ENCODE data around the gene NPTXR. TPM values are rescaled to one million over a fixed set of nuclear protein-coding genes. Genes with fewer than 3 reads are reported as not detected.
"Not testable (repeated sequence)": the region's sequence is repeated elsewhere in the genome, so short reads cannot be mapped to it uniquely, and the experiment has no call there.

NPTXR gene
- total RNA-seq, 2 experiments from 2014 or later, result 3.3 to 3.6 TPM

DNA sequence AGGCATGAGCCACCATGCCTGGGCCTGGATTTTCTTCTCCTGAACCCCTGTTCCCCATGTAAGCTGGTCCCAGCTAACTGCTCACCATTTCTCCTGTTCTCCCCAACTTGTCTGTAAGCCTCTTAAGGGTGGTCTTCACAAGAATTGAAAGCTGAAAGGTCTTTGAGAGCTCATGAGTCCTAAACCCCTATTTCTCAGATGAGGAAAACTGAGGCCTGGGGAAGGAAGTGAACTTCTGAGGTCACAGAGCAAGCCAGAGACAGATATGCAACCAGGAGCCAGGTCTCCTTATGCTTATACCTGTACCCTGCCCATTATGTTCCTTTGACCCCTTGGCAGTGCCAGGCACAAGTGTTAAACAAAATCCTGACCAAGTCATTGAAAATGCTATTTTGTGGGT lies 16.3 kb downstream of the NPTXR start:
- ChIA-PET POLR2A (no interaction called here), CTCF (interaction anchor here (1.5 to 1.9 kb wide), 2 partner anchors 10 to 42 kb away, joined by 4 read pairs; no protein-coding TSS in a partner anchor)

- CTCF ChIA-PET, result interaction anchor here (1.5 to 1.9 kb wide), 2 partner anchors 10 to 43 kb away, joined by 4 read pairs; no protein-coding TSS in a partner anchor
- POLR2A ChIA-PET, result no interaction called here
Observed at GRCh38 chr22:38826801-38827200, 17.0 kb downstream of the NPTXR start.

DNA sequence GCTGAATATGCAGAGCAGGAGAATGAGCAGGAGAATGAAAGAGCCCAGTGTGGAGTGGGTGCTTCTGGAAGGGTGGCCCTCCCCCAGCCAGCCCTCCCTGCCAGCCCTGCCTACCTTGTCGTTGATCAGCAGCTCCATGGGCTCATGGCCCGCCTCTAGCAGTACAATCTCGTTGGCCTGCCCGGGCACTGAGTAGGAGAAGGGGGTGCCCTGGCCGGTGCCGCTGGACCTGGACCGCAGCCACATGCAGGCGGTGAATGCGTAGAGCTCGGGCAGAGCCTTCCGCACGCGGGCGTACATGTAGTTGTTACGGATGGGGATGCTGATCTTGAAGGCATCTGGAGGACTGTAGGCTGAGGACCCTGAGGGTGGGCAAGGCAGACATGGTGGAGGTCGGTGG lies 17.4 kb downstream of the NPTXR start:
- ChIA-PET CTCF (interaction anchor here (1.5 to 1.9 kb wide), 2 partner anchors 11 to 43 kb away, joined by 4 read pairs; no protein-coding TSS in a partner anchor), POLR2A (no interaction called here)

GRCh38 chr22:38824585-38824984 lies 19.2 kb downstream of the NPTXR start:
- ChIA-PET POLR2A (no interaction called here), CTCF (interaction anchor here (0.9 kb wide), 1 partner anchor 55 kb away, joined by 3 read pairs; no protein-coding TSS in a partner anchor)

DNA sequence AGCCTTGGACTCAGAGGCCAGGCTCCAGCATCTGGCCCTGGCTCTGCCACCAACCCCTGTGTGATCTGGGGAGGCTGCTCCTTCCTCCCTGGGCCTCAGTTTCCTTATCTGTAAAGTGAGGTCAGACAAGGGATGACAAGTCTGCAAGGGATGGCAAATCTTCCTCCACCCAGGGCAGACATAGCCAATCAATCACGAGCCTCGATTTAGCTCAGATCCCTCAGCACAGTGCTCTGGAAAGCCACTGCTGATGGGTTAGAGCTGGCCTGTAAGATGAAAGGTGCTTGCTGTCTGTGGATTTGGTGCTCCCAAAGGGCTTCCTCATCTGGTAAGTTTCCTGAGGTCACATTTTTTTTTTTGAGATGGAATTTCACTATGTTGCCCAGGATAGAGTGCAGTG lies 20.2 kb downstream of the NPTXR start:
- CTCF ChIA-PET, result no interaction called here

GRCh38 chr22:38823076-38823475 lies 20.8 kb downstream of the NPTXR start:
- ChIA-PET POLR2A (no interaction called here), CTCF (no interaction called here)

More for the DNA sequence above, 20.2 kb downstream of the NPTXR start:
- POLR2A ChIA-PET, result interaction anchor here (0.6 kb wide), 2 partner anchors 41 to 1020 kb away, joined by 3 read pairs; no protein-coding TSS in a partner anchor

- ChIA-PET POLR2A (no interaction called here), CTCF (interaction anchor here (1.0 to 1.1 kb wide), 2 partner anchors 9 to 25 kb away, joined by 3 read pairs; no protein-coding TSS in a partner anchor)
Observed at GRCh38 chr22:38820020-38820419, 23.8 kb downstream of the NPTXR start.

DNA sequence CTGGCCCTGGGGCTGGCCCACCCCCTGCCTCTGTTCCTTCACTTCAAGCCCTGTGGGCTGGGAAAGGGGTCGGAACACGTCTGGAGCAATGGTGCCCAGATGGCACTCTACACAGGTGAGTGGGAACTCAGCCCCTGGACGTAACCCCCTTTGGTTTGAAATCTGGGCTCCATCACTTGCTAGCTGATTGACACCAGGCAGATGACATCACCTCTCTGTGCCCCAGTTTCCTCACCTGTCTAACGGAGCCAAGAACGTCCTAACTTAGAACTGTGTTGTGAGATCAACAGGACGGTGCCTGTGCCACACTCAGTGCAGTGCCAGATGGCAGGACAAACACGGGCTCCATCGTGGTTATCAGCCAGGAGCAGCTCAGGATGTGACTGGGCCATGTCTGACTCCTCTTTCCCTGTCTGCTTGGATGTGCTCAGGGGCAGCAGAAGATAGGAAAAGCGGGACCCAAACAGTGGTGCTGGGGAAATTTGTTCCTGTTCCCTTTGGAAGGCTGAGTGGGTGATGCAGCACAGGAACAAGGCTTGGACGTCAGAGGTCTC lies 24.4 kb downstream of the NPTXR start:
- ChIA-PET CTCF (interaction anchor here (1.1 kb wide), 1 partner anchor 25 kb away, joined by 3 read pairs; no protein-coding TSS in a partner anchor), POLR2A (no interaction called here)

DNA sequence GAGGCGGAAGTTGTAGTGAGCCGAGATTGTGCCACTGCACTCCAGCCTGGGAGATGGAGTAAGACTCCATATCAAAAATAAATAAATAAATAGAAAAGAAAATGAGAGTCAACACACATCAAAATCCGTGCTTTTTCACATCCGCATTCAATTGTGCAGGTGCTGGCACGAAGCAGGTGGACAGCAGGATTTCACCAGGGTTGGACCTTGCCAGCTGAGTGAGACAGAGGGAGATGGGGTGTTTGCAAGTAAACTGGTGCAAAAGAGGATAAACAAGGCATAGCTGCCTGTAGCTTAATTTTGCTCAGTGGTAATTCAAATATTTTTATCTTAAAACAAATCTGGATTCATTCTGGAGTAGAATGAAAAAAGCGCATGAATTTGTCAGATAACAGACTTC lies 26.6 kb downstream of the NPTXR start:
- ChIA-PET POLR2A (interaction anchor here (0.7 kb wide), 1 partner anchor 12 kb away, joined by 4 read pairs; no protein-coding TSS in a partner anchor), CTCF (no interaction called here)

DNA sequence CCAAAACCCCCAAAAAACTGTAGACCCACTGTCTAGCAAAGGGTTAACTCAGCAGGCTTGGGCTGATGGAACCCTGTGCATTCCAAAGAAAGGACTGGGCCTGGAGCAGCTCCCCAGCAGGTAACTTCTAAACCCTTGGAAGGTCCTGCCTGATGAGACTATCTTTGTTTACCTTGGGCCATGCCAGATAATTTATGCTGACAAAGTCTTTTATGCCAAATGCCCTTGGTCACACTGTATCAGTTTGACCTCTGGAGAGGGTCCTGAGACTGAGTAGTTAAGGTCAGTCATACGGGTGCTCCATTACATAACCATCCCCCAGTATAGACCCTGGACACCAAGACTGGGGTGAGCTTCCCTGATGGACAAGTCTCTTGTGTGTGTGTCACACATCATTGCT lies 28.0 kb downstream of the NPTXR start:
- POLR2A ChIA-PET, result interaction anchor here (0.6 kb wide), 1 partner anchor 194 kb away, joined by 6 read pairs; no protein-coding TSS in a partner anchor
- CTCF ChIA-PET, result no interaction called here

- CTCF ChIA-PET, result no interaction called here
- POLR2A ChIA-PET, result no interaction called here
Observed at GRCh38 chr22:38811241-38811640, 32.6 kb downstream of the NPTXR start.

DNA sequence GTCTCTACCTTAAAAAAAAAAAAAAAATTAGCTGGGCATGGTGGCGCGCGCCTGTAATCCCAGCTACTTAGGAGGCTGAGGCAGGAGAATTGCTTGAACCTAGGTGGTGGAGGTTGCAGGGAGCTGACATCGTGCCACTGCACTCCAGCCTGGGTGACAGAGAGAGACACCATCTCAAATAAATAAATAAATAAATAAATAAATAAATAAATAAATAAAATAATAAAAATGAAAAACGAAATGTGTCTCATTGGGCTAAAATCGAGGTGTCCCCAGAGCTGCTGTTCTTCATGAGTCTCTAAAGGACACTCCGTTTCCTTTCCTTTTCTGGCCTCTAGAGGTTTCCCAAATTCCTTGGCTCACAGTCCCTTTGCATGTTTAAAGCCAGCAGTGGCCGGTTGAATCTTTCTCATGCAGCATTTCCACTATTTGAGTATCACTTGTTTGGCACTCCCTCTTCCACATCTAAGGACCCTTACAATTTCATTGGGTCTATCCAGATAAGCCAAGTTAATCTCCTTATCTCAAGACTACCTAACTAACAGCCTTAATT lies 38.7 kb downstream of the NPTXR start:
- CTCF ChIA-PET, POLR2A ChIA-PET: not testable (repeated sequence)

- ChIA-PET POLR2A (no interaction called here), CTCF (no interaction called here)
Observed at GRCh38 chr22:38802671-38803121, 41.1 kb downstream of the NPTXR start.

DNA sequence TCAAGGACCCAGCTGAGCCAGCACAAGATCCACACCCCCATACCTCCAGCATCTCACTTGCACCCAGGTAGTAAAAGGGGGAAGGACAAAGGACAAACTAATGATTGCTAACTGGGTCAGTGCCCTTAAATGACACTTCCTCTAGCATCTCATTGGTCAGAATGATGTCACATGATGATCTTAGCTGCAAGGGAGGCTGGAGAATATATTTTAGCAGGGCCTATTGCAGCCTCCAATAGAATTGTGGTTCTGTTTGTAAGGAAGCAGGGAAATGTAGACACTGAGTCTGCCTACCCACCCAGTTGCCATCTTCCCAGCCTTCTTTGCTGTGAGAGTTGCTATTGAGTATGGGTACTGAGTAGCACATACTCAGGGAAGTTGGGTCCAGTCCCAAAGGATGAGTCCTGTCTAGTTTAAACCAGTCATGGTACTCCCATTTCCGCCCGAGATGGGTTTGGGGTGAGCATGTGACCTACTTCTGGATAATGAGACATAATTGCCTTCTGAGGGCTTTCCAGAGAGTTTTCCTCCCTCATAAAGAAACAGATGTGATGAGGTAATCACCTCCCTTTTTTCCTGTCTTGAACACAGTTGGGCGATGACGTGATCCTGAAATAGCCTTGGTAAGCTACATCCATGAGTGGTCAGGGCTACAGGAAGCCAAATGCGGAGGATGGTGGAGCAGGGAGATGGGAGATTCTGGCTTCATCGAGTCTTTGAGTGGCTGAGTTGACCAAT lies 44.4 kb downstream of the NPTXR start:
- CTCF ChIA-PET, result no interaction called here

GRCh38 chr22:38798496-38798895 lies 45.3 kb downstream of the NPTXR start:
- ChIA-PET POLR2A (no interaction called here), CTCF (no interaction called here)

More for the DNA sequence above, 44.4 kb downstream of the NPTXR start:
- POLR2A ChIA-PET, result no interaction called here

DNA sequence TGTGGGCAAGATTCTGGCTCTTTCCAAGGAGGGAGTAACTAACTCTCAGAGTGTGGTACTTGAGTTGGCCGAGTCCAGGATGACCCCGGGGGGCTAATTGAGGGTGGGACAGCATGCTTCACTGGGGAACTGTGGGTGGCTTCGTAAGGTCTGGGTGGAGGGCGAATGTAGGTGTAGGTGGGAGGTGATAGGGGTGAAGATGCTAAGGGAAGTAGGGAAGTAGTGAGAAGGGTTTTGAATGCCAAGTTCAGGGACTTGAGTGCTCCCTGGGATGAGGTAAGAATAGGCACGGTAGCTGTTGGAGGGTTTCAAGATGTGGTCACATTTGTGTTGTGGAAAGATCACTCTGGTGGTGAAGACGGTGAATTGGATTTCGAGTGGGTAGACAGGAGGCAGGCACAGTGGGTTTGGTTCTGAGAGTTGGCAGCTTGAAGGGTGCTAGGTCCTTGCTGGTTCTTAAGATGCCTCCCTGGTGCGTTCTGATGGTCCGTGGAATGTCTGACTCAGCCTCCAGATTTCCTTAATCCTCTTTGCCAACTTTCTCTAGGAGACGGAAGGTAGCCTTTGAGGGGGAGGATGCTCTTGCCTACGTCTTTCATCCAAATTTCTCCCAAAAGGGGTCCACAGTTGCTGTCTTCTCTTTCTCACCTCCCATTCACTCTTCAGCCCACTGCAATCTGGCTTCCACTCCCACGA lies 47.4 kb downstream of the NPTXR start:
- CTCF ChIA-PET, result no interaction called here
- POLR2A ChIA-PET, result no interaction called here

DNA sequence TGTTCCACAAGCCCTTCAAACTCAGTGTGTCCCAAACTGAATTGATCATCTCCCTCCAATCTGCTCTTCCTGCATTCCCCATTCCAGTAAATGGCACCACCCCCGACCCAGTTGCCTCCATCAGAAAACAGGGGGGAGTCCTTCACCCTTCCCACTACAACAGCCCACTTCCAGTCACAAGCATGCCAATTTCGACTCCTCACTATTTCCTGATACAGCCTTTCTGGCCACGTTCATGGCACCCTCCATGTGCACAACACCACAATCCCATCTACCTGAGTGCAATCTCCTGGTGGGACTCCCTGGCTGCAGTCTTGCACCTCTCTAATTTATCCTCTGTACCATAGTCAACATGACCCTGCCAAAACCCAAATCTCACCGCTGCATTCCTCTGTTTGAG lies 48.3 kb downstream of the NPTXR start:
- ChIA-PET POLR2A (no interaction called here), CTCF (no interaction called here)

DNA sequence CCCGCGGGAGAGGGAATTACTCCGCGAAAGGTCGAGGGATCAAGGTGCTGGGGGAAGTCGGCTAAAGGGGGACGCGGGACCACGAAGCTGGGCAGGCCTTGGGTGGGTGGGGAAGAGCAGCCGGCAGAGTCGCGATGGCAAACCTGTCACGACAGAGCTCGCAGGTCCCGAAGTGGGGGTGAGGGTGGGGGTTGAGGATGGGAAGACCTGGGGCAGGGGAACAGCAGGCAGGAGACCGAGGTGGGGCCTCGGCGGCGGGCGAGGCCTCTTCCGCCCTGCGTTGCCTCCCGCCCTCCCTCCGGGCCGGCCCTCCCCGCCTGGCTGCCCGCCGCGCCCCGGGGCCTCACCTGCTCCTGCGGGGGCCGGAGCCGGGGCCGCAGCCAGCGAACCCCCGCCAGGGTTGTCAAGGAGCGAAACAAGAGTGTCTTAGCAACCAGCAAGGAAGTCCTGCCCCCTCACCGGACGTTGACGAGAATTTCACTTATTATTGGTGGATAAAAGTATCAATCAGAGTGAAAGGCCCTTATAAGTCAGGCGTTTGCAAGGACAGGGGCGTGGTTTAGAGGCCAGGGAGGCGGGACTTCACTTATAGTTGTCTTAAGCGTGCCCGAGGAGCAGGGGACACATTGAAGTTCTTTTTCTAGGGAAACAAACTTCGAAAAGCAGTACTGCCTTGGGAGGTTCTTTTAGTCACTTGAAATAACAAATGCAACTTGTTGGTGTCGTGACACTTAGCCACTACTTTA lies 49.9 kb downstream of the NPTXR start, which contains the start of gene DNAL4:
DNAL4 (minus strand) TSS at position 423 of the 746 bp plus-strand sequence. CDS start 11,412 bp downstream, outside the sequence.
- ChIA-PET CTCF (interaction anchor here (1.5 to 2.1 kb wide), 2 partner anchors 25 to 189 kb away, joined by 3 to 8 read pairs; partner anchors contain the start of gene APOBEC3B), POLR2A (interaction anchor here (0.5 to 0.6 kb wide), 2 partner anchors 304 to 900 kb away, joined by 3 to 6 read pairs; no protein-coding TSS in a partner anchor)

DNA sequence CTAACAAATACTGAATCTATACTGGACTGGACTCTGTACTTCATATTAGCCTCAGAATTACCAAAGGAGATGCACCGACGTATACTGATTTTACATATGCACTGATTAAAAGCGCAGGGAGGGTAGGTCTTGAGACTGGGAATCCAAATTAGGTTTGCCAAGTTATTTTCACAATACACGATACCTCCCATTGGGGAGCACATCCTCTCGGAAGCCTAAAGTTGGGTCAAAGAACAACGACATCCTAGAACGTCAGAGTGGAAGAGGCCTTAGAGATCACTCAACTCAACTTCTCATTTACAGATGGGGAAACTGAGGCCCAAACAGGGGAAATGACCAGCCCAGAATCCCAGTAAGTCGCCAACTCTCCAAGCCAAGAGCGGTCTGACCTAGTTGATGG lies 50.5 kb downstream of the NPTXR start:
- CTCF ChIA-PET, result interaction anchor here (1.5 to 2.1 kb wide), 2 partner anchors 25 to 189 kb away, joined by 3 to 8 read pairs; partner anchors contain the start of gene APOBEC3B

More for the DNA sequence above, 50.5 kb downstream of the NPTXR start:
- POLR2A ChIA-PET, result interaction anchor here (0.6 kb wide), 1 partner anchor 304 kb away, joined by 3 read pairs; no protein-coding TSS in a partner anchor
